K562 (cell line): Measurements from ENCODE around the gene IRF2BP1. TPM values are rescaled to one million over a fixed set of nuclear protein-coding genes. Genes with fewer than 3 reads are reported as not detected.
A peak's percentile ranks its signal among the peaks of the same experiment; 100 is the strongest.

ENCODE experiments used
- ATAC-seq: fragments of 200-7000 bp; cut with Tn5 transposase; 3 replicates; pipeline ENCODE4 v1.9.1; 2020; ENCODE audit warnings: moderate library complexity
- BruUV-seq: library from RNA; stranded (reverse); fragments of 400-500 nt; replicated peaks from 2 replicates; lab custom pipeline; 2021; lab: Mats Ljungman, UMichigan
- CTCF ChIA-PET: fragments of 300-600 bp; formaldehyde crosslinking; extraction: SDS; loops from one replicate; lab custom pipeline; 2021; ENCODE audit warnings: low intra/inter-chr PET ratio; lab: Yijun Ruan, JAX
- POLR2A ChIA-PET: fragments of 300-600, 350-650 bp; sonication (Branson Sonifier 250); formaldehyde crosslinking; extraction: SDS; loops from one replicate; lab custom pipeline; 2021; ENCODE audit warnings: antibody characterized with exemption, inconsistent platforms; lab: Yijun Ruan, JAX
- DNase-seq, 4 experiments: peaks; one replicate each; pipeline versions ENCODE4 v3.0.0 to v3.0.0-alpha.2; 2011 to 2018; ENCODE audit warnings: low spot score in 3 of 4, mixed read lengths in 3 of 4; ENCODE audit errors: extremely low read depth in 1 of 4
- FAIRE-seq: peaks from 2 replicates; lab custom pipeline; 2011; peaks lifted over from hg19 to GRCh38; lab: Jason Lieb, UNC
- H2AFZ ChIP-seq: 2 replicates; pipeline ENCODE4 v1.6.0; 2011; ENCODE audit warnings: low read depth, low read length, control low read depth, inconsistent platforms
- H3K27ac ChIP-seq: fragments of 200-600 bp; 3 replicates; pipeline ENCODE4 v1.8.0; 2011; ENCODE audit warnings: low read depth, mild to moderate bottlenecking, control low read depth, inconsistent platforms, low read length, moderate library complexity, mixed read lengths; ENCODE audit errors: extremely low read depth
- H3K27me3 ChIP-seq, 2 experiments: fragments of 300-600 bp in 1 of 2; 2 replicates in 1 of 2; 3 replicates in 1 of 2; pipeline versions ENCODE4 v1.6.0 to v1.8.0; 2011; ENCODE audit warnings: inconsistent platforms in 2 of 2, low read length in 2 of 2, mild to moderate bottlenecking in 1 of 2, mixed read lengths in 1 of 2, moderate library complexity in 1 of 2; ENCODE audit not compliant: control insufficient read depth in 2 of 2, insufficient read depth in 2 of 2
- H3K36me3 ChIP-seq: fragments of 300-600 bp; 3 replicates; pipeline ENCODE4 v1.8.0; 2011; ENCODE audit warnings: mild to moderate bottlenecking, low read length, inconsistent platforms; ENCODE audit not compliant: control insufficient read depth, insufficient read depth
- H3K4me1 ChIP-seq, 2 experiments: fragments of 200-600 bp in 1 of 2; replicated peaks in 1 of 2; 2 replicates in 1 of 2; 3 replicates in 1 of 2; pipeline versions ENCODE4 v1.5.1 to v1.8.0; 2011; ENCODE audit warnings: inconsistent platforms in 2 of 2, low read length in 2 of 2, mild to moderate bottlenecking in 1 of 2, mixed read lengths in 1 of 2, moderate library complexity in 1 of 2; ENCODE audit not compliant: control insufficient read depth in 2 of 2, insufficient read depth in 2 of 2
- H3K4me2 ChIP-seq: 2 replicates; pipeline ENCODE4 v1.6.1; 2011; ENCODE audit warnings: low read length, control low read depth, inconsistent platforms, mixed read lengths; ENCODE audit not compliant: insufficient read depth
- H3K4me3 ChIP-seq: fragments of 200-600 bp; sonication (generic), shearing (Covaris generic); 2 replicates; pipeline ENCODE4 v1.5.1; 2016; ENCODE audit warnings: control low read depth, inconsistent platforms
- H3K79me2 ChIP-seq: fragments of 200-600 bp; 3 replicates; pipeline ENCODE4 v1.8.0; 2011; ENCODE audit warnings: low read length, inconsistent platforms; ENCODE audit not compliant: control insufficient read depth, insufficient read depth
- H3K9ac ChIP-seq, 2 experiments: 2 replicates each; pipeline versions ENCODE4 v1.6.0 to v1.6.1; 2011; ENCODE audit warnings: low read depth in 2 of 2, low read length in 2 of 2, control low read depth in 1 of 2, inconsistent platforms in 1 of 2, mild to moderate bottlenecking in 1 of 2, mixed read lengths in 1 of 2; ENCODE audit not compliant: insufficient read depth in 1 of 2
- H3K9me1 ChIP-seq: one replicate; pipeline ENCODE4 v1.6.0; 2011; ENCODE audit warnings: inconsistent platforms, mild to moderate bottlenecking, low read length, moderate library complexity; ENCODE audit not compliant: control insufficient read depth, insufficient read depth
- H3K9me3 ChIP-seq: replicated peaks from 2 replicates; pipeline ENCODE4 v1.5.1; 2011; ENCODE audit warnings: low read depth, low read length, inconsistent platforms; ENCODE audit not compliant: control insufficient read depth, insufficient read depth
- H4K20me1 ChIP-seq: replicated peaks from 2 replicates; pipeline ENCODE4 v1.6.1; 2011; ENCODE audit warnings: low read length, inconsistent platforms, mixed read lengths; ENCODE audit not compliant: control insufficient read depth, insufficient read depth
- BRD4 ChIP-seq: fragments of 200-600 bp; sonication (generic); IDR thresholded peaks from 2 replicates; pipeline ENCODE4 v1.6.1; 2017; ENCODE audit warnings: inconsistent platforms
- CREBBP ChIP-seq: IDR thresholded peaks from one replicate; pipeline ENCODE4 v1.6.1; 2012; ENCODE audit warnings: low read depth, mild to moderate bottlenecking, control low read depth, inconsistent platforms, low read length
- KLF6 ChIP-seq: fragments of 250-450 bp; sonication (Bioruptor Pico); IDR thresholded peaks from 2 replicates; pipeline ENCODE4 v1.4.0; 2020; ENCODE audit warnings: mild to moderate bottlenecking, moderate library complexity, borderline replicate concordance
- MIER1 ChIP-seq: fragments of 450-650 bp; IDR thresholded peaks from 2 replicates; pipeline ENCODE4 v1.6.1; 2016; ENCODE audit warnings: antibody characterized with exemption, mild to moderate bottlenecking, low read depth
- NCOA6 ChIP-seq: fragments of 450-650 bp; IDR thresholded peaks from 2 replicates; pipeline ENCODE4 v1.6.1; 2017; ENCODE audit warnings: mild to moderate bottlenecking
- NR2F6 ChIP-seq: fragments of 450-650 bp; formaldehyde crosslinking; IDR thresholded peaks from 2 replicates; pipeline ENCODE4 v1.4.0; 2020; ENCODE audit warnings: mild to moderate bottlenecking
- PHF20 ChIP-seq: fragments of 450-650 bp; IDR thresholded peaks from 2 replicates; pipeline ENCODE4 v1.6.1; 2018; ENCODE audit not compliant: partially characterized antibody
- SNRNP70 ChIP-seq: fragments of 200-400 bp; formaldehyde crosslinking; optimal IDR thresholded peaks from 2 replicates; pipeline ENCODE3; 2017; ENCODE audit warnings: low read depth, low read length
- SRSF7 ChIP-seq: fragments of 200-400 bp; formaldehyde crosslinking; optimal IDR thresholded peaks from 2 replicates; pipeline ENCODE3; 2017; ENCODE audit warnings: mild to moderate bottlenecking, low read depth, low read length
- STAG1 ChIP-seq: sonication (generic); formaldehyde crosslinking; IDR thresholded peaks from 2 replicates; pipeline ENCODE4 v1.5.0; 2020; ENCODE audit warnings: missing genetic modification reagents, borderline replicate concordance
- TAF15 ChIP-seq: fragments of 200-400 bp; formaldehyde crosslinking; IDR thresholded peaks from 2 replicates; pipeline ENCODE4 v1.6.1; 2017; ENCODE audit warnings: mild to moderate bottlenecking, low read depth, low read length, moderate library complexity
- ZBED1 ChIP-seq: IDR thresholded peaks from 2 replicates; pipeline ENCODE4 v1.6.1; 2014
- ZBTB17 ChIP-seq: fragments of 450-650 bp; formaldehyde crosslinking; IDR thresholded peaks from 2 replicates; pipeline ENCODE4 v1.4.0; 2020; ENCODE audit warnings: mild to moderate bottlenecking
- ZC3H8 ChIP-seq: fragments of 450-650 bp; IDR thresholded peaks from 2 replicates; pipeline ENCODE4 v1.6.1; 2017
- ZKSCAN8 ChIP-seq: fragments of 200-800 bp; sonication (Bioruptor generic); IDR thresholded peaks from 2 replicates; pipeline ENCODE4 v1.6.1; 2016; ENCODE audit warnings: missing genetic modification characterization, missing compliant biosample characterization
- ZNF232 ChIP-seq: sonication (generic); formaldehyde crosslinking; IDR thresholded peaks from 2 replicates; pipeline ENCODE4 v1.8.0; 2022; ENCODE audit warnings: mild to moderate bottlenecking, missing genetic modification reagents
- ZNF253 ChIP-seq: fragments of 250-450 bp; sonication (Bioruptor Pico); conservative IDR thresholded peaks from 2 replicates; pipeline ENCODE4 v1.6.1; 2021; ENCODE audit warnings: mild to moderate bottlenecking
- ZNF384 ChIP-seq: IDR thresholded peaks from 2 replicates; pipeline ENCODE4 v1.6.1; 2012; ENCODE audit warnings: low read depth, low read length, improper control_type of control experiment
- WGBS: fragments of 100-300 bp; shearing (Covaris generic); methylation state at CpG from one replicate; pipeline ENCODE4 v1.1.6; 2016; ENCODE audit warnings: low coverage, mixed read lengths; ENCODE audit not compliant: insufficient coverage; ENCODE audit errors: missing lambda C conversion rate; 5-methylcytosine and 5-hydroxymethylcytosine counted together
- in situ Hi-C: fragments of 300-500 bp; cut with MboI; formaldehyde crosslinking; loops from 4 replicates; pipeline ENCODE4 v1.15.0; 2018; ENCODE audit warnings: inconsistent platforms, mixed read lengths
- intact Hi-C: fragments of 100-400 bp; cut with micrococcal nuclease; formaldehyde crosslinking; loops from 2 replicates; pipeline ENCODE4 v1.14.2; 2022
- polyA plus RNA-seq, 8 experiments: library from polyadenylated mRNA; depleted of rRNA in 4 of 8; stranded (reverse) in 5 of 8; unstranded in 3 of 8; fragments of >200 nt; fragmentation: Nextera tagmentation in 2 of 8; fragmentation: Illumina TruSeq in 1 of 8; extraction: Ambion mirVana in 2 of 8; extraction: Trizol in 1 of 8; gene quantifications; 2 replicates each; pipeline versions ENCODE4 v1.2.1 to v1.2.3, GENCODE V29; 2011 to 2014; ENCODE audit warnings: inconsistent platforms in 1 of 8, missing spikeins in 1 of 8
- total RNA-seq, 7 experiments: library from RNA; depleted of rRNA in 6 of 7; stranded (reverse); fragments of >200 nt in 6 of 7; fragmentation: Illumina TruSeq in 2 of 7; extraction: Trizol in 2 of 7; gene quantifications; 2 replicates each; pipeline versions ENCODE4 v1.2.1 to v1.2.3, GENCODE V29; 2011 to 2021; ENCODE audit warnings: low replicate concordance in 1 of 7
- TF ChIP-seq, protein P1 (sequence below): fragments of 450-650 bp; IDR thresholded peaks from 2 replicates; pipeline ENCODE4 v1.7.1; 2018; ENCODE audit warnings: mild to moderate bottlenecking, low read depth; ENCODE audit not compliant: partially characterized antibody
- TF ChIP-seq, protein P2 (sequence below): fragments of 250-450 bp; sonication (Bioruptor Pico); IDR thresholded peaks from 2 replicates; pipeline ENCODE4 v1.5.0; 2021

IRF2BP1 gene
- total and polyA plus RNA-seq, 9 of the 15 experiments (the other 6 are each of a cell fraction or from before 2014, with no cell fraction given), result 0.61 to 35.9 (median 3.5) TPM

DNA sequence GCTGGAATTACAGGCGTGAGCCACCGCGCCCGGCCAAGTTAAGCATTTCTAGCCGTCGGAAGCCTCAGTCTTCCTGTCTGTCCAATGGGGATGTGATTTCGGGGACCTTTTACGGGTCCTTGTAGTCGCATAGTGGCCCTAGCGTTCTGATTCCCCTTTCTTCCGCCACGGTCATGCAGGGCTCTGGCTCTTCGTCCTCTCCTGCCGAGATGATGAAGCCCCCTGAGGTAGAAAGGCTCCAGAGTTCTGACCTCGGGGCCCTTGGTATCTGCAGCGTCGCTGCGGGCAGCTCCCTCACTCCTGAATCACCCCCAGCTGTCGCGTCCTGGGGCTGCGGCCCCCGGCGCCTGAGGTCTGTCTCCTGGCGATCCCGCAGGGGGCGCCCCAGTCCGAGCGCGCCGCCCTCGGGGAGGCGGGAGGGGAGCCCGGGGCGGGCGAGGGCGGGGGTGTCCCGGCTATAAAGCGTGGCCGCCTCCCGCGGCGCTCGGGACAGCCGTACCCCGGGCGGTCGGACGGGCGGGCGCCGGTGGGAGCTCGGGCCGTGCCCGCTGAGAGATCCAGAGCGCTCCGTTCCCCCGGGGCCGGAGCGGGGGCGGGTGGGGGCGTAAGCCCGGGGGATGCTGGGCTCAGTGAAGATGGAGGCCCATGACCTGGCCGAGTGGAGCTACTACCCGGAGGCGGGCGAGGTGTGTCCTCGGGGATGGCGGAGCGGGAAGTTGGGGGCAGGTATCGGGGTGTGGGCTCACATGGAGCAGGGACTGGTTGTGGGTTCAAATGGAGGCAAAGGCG lies 21.9 kb downstream of the IRF2BP1 start, which contains the start of gene FOXA3:
FOXA3 (plus strand) TSS at position 487 of the 789 bp plus-strand sequence; CDS start at position 618, 131 bp downstream.
- Histone ChIP-seq H4K20me1 (no peaks in the 10 kb centered on the region), H3K9ac (peak within 1 kb of the TSS; percentile 71 to 94), H3K4me1 (peaks cover 23 to 45% of the 10 kb centered on the region in 2 experiments), H3K9me1 (peaks cover 2% of the 10 kb centered on the region), H3K27me3 (no peaks in the 10 kb centered on the region), H3K9me3 (no peaks in the 10 kb centered on the region), H3K4me2 (peak within 1 kb of the TSS; percentile 100), H2AFZ (peak within 1 kb of the TSS; percentile 99), H3K36me3 (peaks cover 23% of the 10 kb centered on the region; the same call in 2 of the 3 replicates), H3K27ac (peak within 1 kb of the TSS; percentile 48), H3K79me2 (peaks cover 54% of the 10 kb centered on the region), H3K4me3 (peak within 1 kb of the TSS; percentile 95)
- under 1% methylated on average over 37 of the region's 71 CpGs for WGBS
- no peak for FAIRE-seq
- POLR2A ChIA-PET, result interaction anchor here (0.5 to 2.1 kb wide), 14 partner anchors 9 to 754 kb away, joined by 3 to 11 read pairs (median 4); no protein-coding TSS in a partner anchor
- in situ Hi-C loops (no loop called here), intact Hi-C loops (loop anchor here (1.0 kb wide), 2 partner anchors 19 to 38 kb away; partner anchors contain the start of gene MYPOP)
- peak; percentile 86 for ATAC-seq
- CTCF ChIA-PET, result interaction anchor here (2.7 to 5.5 kb wide), 3 partner anchors 18 to 213 kb away, joined by 6 to 102 read pairs (median 14); partner anchors contain the start of gene IRF2BP1
- DNase-seq, result peak; percentile 92 to 96 (median 94)
- no TSS peak for BruUV-seq
- TF ChIP-seq, protein P1, sequence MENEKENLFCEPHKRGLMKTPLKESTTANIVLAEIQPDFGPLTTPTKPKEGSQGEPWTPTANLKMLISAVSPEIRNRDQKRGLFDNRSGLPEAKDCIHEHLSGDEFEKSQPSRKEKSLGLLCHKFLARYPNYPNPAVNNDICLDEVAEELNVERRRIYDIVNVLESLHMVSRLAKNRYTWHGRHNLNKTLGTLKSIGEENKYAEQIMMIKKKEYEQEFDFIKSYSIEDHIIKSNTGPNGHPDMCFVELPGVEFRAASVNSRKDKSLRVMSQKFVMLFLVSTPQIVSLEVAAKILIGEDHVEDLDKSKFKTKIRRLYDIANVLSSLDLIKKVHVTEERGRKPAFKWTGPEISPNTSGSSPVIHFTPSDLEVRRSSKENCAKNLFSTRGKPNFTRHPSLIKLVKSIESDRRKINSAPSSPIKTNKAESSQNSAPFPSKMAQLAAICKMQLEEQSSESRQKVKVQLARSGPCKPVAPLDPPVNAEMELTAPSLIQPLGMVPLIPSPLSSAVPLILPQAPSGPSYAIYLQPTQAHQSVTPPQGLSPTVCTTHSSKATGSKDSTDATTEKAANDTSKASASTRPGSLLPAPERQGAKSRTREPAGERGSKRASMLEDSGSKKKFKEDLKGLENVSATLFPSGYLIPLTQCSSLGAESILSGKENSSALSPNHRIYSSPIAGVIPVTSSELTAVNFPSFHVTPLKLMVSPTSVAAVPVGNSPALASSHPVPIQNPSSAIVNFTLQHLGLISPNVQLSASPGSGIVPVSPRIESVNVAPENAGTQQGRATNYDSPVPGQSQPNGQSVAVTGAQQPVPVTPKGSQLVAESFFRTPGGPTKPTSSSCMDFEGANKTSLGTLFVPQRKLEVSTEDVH, result peak; percentile 14
- TF ChIP-seq ZKSCAN8 (CRISPR knock-in tag), result no peak
- TF ChIP-seq ZNF253 (CRISPR knock-in tag), result no peak
- TF ChIP-seq, protein P2, sequence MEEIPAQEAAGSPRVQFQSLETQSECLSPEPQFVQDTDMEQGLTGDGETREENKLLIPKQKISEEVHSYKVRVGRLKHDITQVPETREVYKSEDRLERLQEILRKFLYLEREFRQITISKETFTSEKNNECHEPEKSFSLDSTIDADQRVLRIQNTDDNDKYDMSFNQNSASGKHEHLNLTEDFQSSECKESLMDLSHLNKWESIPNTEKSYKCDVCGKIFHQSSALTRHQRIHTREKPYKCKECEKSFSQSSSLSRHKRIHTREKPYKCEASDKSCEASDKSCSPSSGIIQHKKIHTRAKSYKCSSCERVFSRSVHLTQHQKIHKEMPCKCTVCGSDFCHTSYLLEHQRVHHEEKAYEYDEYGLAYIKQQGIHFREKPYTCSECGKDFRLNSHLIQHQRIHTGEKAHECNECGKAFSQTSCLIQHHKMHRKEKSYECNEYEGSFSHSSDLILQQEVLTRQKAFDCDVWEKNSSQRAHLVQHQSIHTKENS (CRISPR knock-in tag), result no peak
- TF ChIP-seq ZBTB17 (CRISPR knock-in tag), result no peak
- TF ChIP-seq ZBED1, result no peak
- TF ChIP-seq SNRNP70, result no peak
- no peak for TF ChIP-seq SRSF7
- TF ChIP-seq PHF20, result peak; percentile 80
- TF ChIP-seq MIER1, result peak; percentile 73; the same call in 1 of the 2 replicates
- TF ChIP-seq NR2F6 (CRISPR knock-in tag), result no peak
- TF ChIP-seq BRD4, result no peak
- no peak for TF ChIP-seq TAF15
- TF ChIP-seq KLF6 (CRISPR knock-in tag), result no peak
- TF ChIP-seq NCOA6, result peak; percentile 97
- no peak for TF ChIP-seq ZC3H8
- peak; percentile 41; the same call in 1 of the 2 replicates for TF ChIP-seq ZNF384
- TF ChIP-seq ZNF232 (CRISPR knock-in tag), result no peak
- TF ChIP-seq STAG1, result no peak; the same call in 1 of the 2 replicates
- no peak for TF ChIP-seq CREBBP
